Stimulated activated CD4-positive, alpha-beta T cell treated with anti-CD3 and anti-CD28 coated beads, TNF-alpha, amount 100 ng/mL, for 48 hours (primary cell): Measurements from ENCODE around the gene EFNA5.

Experiments used
- DNase-seq, 3 donors: peaks; one replicate each; pipeline ENCODE4 v3.0.0-alpha.2; 2020; ENCODE audit warnings: low read depth in 3 of 3

EFNA5 gene

DNA sequence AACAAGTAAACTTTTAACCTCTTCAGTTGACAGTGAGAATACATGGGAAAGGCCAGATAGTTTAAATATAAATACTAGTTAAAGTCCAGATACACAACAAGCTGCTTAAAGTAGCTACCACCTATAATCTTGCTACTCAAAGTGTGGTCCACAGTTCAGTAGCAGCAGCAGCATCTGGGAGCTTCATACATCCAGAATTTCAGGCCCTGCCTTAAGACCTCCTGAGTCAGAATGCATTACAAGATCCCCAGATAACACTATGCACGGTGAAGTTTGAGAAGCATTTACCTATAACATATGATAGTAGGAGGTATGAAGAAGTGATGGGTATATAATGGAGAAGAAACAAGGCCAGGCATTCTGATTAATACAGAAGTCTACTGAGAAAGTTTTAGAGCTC, 244.5 kb downstream of the EFNA5 start:
- no peak for DNase-seq

DNA sequence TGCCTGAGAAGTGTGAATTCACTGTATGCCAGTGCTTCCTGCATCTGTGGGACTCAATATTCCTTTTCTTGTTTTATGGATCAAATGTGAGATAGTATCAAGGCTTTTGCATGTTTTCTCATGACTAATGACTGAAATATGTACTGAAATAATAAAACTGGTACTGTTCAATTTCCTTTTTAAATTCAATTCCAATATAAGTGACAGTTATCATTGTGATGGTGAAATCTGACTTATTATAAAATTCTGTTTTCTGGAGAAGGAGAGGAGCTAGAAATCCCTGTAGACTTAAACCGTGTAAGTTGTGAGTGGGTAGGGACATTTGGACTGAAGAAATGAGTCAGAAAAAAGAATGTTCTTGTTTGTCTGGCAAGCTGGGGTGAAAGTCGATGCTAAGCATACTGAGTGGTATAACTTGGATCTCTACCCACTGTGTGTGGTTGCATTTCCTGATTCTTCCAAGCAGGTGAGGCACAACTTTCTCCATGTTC, 245.2 kb downstream of the EFNA5 start:
- DNase-seq: no peak

DNA sequence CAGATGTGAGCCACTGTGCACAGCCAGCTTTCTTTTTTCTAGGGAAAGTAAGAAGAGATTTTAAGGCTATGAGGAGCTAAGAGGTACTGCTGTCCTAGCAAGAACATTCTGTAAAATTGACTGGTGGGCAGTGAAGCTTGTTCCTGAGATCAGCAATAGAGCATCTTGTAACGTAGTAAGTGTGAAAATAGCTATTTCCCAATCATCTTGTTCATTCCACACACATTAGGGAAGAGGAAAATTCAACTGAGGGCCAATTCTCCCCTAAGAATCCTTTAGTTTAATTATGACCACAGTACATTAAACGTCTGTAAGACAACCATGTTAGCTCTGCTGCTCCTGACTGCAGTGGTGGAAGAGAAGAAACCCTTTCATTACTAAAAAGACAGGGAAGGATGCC, 246.2 kb downstream of the EFNA5 start:
- no peak for DNase-seq

DNA sequence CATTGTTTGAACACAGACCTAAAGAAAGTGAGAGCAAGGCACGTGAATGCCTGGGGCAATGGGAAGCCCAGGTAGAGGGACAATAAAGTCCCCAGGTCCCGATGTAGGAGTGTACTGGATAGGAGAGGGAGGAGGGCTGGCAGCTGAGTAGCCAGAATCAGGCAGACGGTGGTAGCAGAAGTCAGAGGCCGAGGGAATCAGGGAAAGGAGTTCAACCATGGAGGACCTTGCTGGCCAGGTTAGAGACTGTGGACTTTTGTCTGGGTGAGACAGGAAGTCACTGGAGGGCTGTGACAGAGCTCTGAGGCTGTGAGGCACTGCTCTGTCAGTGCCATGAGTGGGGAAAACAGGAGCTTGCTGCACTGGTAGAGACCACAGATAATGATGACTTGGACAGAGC, 248.2 kb downstream of the EFNA5 start:
- DNase-seq: no peak

DNA sequence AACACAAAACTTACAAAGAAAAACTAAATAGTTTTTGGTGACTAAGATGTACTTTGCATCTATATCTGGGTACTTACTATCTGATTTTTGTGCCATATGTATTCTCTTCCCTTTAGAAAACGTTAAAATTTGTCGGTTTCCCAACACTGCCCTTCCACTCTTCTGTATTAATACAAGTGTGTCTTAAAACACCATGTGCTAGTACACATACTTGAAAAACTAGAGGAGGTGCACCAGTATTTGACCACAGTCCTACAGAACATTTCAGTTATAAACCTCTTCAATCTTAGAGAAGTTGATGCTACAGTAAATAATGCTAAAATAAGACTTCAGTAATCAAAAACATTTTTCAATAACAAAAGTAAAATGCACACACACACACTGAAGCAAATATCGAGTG, 251.2 kb downstream of the EFNA5 start:
- no peak for DNase-seq

DNA sequence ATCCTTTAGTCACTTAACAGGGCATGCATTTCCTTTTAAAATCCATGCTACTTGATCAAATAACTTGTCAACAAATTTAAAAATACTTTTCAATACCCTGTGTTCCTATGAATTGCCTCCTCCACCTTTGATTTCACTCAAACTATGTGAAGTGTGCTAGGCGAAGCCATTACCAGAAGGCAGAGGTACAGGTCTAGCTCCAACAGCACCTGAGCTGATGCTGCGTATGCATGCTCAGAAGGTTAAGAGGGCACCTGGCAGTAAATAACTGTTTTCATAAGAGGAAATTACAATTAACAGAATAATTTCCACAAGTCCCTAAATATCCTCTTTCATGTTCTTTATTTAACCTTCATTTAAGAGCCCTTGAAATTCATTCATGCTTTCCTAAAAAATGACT, 251.8 kb downstream of the EFNA5 start:
- DNase-seq: no peak

DNA sequence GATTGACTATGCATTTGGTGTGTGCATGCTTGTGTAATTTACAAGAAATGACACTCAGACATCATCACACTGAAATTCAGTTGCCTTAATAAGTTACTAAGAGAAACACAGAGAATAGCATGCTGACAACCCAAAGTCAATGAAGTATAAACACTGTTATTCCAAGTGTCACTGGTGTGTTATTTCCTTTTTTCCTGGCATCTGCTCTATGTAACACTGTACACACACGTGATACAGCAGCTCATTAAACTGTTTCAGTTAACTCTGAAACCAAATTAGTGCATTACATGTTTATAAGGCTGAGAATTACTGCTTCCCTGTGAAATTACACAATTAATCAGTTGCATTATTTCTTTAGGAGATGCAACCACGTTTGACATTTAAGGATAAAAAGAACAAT, 252.7 kb downstream of the EFNA5 start:
- no peak for DNase-seq

DNA sequence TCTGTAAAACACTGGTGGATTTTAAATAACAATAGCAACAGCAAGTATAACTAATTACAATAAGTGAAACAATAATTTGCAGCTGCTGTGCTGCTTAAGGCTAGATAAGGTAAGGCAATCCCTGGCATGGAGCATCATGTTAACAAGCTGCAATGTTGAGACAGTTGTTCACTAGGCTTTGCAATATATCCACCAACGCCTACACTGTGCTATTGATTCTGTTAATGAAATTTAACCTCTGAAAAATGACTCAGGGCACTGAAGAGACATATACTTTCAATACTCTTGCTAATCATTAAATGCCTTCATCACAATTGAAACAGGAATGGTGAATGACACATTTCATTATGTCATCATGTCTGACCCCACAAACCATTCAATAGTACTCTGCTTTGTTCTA, 255.0 kb downstream of the EFNA5 start:
- no peak for DNase-seq

DNA sequence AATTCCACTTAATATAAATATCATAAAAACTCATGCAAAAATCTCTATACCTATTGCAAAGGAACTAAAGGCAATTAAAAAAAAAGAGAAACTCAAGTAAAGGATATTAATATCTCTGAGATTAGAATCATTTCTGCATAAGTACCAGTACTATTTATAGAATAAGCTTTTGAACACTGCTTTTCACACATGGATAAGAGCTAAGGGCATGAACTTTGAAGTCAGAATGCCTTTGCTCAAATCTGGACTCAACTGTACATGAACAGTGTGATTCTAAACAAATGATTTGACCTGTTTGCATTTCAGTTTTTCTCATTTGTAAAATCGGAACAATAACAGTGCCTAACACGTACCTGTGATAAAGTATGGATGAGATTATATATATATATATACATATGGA, 255.9 kb downstream of the EFNA5 start:
- DNase-seq: no peak

DNA sequence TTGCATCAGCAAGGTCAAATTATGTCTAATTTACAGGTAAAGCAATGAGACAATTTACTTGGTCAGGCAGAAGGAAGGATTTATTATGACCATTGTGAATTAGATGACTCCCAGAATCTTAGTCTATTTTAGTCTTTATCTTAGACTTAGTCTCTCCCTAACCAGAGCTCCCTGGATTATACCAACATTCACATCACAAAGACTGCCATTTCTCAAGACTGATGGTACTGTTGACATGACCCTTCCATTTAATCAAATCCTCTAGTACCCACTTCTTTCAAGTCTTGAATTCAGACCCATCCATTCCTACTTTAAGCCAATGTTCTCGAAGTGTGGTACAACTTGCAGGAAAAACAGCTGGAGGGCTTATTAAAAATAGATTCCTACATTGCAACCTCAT, 257.0 kb downstream of the EFNA5 start:
- DNase-seq: no peak

DNA sequence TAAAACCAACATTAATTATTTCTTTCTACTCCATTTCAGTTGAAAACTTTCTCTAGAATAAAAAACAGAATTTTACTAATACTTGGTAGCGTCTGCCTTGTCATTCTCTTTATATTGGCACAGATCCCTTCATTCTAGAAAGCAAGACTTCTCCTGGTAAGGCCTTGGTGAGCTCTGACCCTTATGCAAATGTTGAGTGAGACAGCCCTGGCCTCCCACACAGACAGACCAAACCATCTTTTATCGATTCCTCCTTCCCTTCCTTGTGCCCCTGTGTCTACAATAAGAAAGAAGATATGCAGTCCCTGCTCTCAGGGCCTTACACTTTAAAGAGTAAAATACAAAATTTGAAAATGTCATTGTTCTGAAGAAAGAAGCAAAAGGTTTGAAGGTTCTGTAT, 262.2 kb downstream of the EFNA5 start:
- no peak for DNase-seq

DNA sequence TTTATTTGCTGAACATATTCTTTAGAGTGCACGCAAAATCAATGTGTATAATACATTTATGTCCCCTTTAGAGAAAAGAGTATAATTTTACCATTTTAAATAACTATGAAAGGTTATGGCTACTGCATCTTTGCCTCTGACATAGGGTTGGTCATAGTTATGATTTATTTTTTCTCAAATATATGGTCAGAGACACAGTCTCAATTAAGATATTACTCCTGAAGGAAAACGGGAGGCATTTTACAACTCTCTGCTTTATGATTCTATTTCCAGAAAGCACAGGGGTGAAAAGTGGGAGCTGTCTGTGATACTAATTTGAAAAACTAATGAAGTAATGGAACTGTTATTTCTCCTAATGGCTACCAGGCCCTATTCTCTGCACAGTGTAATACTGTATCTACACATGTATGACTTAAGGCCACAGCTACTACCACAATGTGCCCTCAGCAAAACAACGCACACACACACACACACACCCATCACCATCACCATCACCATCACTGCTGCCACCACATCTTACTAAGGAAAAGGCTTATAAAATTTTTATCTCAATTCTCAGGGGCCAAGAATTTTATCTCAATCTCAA, 262.9 kb downstream of the EFNA5 start:
- no peak for DNase-seq

DNA sequence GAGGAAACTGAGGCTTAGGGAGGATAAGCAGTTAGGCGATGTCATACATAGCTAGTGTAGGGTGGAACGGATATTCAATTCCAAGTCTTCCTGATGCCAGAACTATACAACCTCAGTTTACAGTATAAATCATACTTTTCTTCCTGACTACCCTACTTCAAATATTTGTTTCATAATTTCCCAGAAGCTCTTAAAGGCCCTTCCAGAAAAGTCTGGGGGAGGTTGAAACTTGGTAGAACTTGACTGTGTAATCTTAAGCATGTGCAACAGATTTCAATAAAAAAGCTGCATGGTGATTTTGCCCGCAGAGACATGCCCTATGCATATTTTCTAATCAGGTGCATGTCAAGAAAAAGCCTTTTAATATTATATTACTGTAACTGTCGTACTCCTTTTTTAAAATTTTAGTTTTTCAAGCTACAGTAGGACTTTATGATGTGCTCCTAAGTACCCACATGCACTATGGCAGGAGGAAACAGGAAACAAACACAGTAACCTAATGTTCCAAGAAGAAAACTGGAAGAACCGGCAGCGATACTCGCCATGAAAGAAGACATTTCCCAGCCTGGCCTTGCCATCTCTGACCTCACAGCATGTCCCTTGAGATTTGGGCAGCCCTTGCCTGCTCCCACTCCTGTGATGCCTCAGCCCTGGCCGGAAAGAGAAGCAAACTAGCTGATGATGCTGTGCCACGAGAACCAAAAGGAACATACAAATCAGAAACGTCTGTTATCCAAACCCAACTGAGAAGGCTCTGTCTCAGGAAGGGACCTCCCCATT, 266.0 kb downstream of the EFNA5 start:
- DNase-seq: no peak

DNA sequence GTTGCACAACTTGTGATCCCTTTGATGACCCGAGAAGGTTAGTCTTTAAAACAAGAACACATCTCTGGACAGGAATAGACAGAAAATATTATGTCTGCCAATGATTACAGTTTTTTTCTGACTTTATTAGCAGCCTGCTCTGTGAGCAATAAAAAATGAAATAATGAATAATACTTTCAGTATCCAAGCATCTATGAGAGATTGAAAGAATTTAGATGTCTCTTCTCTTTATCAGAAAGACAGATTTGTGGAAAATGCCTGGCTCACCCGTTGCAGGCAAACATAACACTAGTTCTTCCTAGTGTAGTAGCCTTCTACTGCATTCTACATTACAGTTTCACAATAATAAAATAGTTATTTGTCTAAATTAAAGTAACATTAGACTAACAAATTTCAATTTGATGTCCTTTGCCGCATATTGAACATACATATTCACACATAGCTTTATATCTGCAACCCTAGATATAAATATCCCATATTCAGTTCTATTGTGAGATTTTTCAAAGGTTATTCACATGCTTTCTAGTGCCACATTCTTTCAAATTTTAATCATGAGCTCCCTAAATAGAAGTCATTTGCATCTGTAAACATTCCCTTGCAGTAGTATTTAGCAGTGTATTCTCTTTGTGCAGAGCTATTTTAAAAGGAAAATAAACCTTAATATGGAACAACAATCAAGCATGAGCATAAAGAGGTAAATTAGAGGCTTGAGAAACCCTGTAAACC, 267.3 kb downstream of the EFNA5 start:
- no peak for DNase-seq

DNA sequence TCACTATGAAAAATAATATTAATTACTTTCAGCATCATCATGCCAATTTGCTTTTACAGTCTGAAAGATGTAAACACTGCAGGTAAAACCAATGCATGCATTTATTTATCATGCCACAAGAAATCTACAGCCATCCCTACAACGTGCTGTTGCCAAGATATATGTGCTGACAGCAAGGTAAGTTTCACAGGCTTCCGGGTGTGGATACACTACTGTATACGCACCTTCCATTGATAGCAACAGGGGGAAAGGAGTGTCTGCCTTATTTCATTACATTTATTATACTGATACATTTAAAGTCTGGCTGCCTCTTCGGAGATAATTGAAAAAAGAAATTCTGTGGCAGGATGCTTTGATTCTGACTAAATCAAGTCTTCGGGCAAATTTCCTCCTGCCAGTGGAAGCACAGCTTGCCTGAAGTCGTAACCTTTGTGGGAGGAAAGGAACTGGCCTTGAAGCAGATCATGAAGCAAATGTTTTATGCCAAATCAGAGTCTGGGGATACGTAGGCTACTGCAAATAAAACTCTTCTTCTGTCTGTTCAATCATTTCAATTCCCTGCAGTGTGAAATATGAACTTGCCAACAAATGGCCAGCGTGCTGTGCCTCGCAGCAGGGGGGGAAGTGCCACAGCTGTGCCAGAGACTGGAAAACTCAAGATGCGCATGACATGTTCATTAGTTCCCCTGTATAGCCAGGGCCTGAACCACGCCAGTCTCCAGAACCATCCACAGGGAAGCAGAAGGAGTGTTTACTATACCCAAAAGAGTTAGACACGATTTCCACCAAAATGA, 268.1 kb downstream of the EFNA5 start:
- DNase-seq: no peak

DNA sequence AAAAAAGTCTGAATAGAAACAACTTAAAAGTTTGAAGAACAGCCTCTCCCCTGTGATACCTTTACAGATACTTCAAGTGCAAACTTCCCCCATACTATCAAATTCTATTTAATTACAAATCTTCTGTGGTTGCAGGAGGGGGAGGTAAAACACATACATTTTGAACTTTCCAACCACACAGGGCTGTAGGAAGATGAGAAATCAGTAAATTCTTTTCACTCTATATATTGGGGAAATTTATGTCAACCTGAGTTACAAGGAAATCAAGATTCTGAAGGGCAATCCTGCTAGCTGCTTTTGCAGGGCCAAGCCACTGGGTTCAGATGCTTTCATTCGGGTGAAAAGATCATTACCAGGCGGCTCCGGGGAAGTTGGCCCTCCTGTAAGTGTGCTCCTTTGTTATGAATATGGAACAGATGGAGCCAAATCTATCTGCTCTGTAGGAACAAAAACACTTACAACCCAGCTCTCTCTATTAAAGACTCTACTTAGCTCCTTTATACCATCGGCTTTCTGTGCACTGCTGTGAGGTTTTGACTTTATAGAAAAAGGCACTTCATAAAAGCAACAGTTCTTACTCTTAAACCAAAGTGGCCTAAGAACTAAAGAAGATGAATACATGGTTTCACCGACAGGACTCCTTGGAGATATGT, 269.1 kb downstream of the EFNA5 start:
- no peak for DNase-seq

DNA sequence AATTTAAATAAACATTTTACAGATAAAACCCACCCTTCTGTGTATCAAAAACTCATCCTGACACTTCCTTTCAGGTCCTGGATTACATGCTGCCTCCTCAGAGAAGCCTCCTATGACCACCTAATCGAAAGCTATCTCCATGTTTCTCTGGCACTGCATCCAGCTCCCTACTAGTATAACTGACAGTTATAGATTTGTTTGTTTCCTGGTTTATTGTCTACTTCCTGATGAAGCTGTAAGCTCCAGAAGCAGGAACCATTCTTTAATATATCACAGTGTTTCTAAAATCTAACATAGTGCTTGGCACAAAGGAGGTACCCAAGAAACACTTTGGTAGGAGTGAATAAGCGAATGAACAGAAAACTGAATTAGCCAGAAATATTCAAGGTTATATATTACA, 270.4 kb downstream of the EFNA5 start:
- no peak for DNase-seq

DNA sequence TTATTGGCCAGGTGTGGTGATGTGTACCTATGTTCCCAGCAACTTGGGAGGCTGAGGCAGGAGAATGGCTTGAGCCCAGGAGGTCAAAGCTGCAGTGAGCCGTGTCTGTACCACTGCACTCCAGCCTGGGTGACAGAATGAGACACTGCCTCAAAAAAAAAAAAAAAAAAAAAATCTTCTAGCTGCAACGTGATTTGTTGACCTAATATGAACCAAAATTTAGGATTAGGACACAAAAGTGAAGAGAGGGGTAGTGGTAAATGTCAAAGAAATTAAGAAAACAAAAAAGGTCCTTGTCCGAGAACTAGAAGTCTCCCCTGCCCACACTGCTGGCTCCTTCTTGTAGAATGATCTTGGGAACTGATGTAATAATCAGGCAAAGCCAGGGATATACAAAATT, 272.0 kb downstream of the EFNA5 start:
- DNase-seq: no peak

DNA sequence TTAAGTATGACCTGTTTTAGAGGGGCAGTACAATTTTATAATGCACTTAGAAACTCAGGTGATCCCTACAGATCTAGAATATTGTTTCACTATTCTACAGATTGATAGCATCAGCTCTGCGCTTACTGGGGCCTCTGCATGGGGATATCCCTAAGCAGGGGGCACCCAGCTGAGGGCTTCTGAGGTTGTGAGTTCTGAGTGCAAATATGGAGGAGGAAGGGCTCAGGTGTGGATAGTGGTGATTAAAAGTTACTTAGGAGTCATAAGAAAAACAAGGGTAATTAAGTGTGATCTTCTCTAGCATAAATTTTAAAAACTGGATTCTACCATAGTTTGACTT, 274.4 kb downstream of the EFNA5 start:
- no peak for DNase-seq

DNA sequence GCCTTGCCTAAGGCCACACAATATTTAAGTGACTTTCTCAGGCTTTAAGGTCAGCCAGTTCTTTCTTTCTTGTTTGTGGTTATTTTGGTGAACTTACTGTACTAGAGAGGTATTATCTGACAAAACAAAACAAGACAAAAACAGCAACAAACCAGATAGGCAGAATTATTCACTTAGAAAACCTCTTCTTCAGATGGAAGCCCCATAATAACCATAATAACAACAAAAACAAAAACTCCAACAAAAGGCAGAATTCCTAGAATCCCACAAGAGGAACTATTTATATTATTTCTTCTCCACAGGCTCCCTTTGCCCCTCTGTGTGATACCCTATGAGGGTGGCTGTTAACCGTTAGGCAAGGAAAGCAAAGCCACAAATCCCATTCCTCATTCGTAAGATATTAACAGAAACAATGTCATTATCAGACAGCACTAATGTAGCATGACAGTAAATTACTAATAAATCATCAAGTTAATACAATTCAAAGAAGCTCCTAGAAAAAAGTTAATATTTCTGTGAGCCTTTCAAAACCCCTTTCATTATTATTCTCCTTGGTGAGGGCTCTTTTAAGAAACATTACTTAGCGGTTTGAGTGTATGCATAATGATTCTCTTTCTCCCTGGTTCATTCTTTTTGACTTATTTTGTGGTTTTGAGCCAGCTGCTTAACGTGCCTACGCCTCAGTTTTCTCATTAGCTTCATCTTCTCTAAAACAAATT, 274.9 kb downstream of the EFNA5 start:
- DNase-seq: no peak

DNA sequence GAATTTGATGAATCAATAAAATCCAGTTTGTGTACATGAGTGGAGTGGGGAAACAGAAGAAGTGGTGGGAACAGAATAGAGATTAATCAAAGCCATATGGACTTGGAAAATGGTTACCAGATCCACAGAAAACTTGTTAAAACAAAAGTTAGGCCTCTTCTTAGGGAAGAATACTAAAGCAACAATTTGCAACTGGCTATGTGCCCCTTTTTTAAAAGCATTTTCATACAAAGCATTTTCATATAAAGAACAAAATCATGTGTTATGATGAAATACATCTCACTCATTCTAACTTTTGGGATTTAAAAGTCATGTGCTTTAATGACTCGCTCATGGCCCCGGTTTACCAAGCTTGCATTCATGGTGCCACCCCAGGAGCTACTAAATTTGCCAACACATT, 276.9 kb downstream of the EFNA5 start:
- no peak for DNase-seq
